HepG2 (cell line): ENCODE data around the gene AMIGO3. TPM values are rescaled to one million over a fixed set of nuclear protein-coding genes. Genes with fewer than 3 reads are reported as not detected.

Source experiments
- ATF7-NPFF ChIP-seq: sonication (generic); formaldehyde crosslinking; IDR thresholded peaks from 2 replicates; pipeline ENCODE4 v1.8.1; 2023; ENCODE audit warnings: mild to moderate bottlenecking, low read depth, missing genetic modification reagents, moderate library complexity
- ERF ChIP-seq: IDR thresholded peaks from 2 replicates; pipeline ENCODE4 v1.6.1; 2018; ENCODE audit warnings: missing biosample characterization, missing genetic modification reagents
- GPBP1L1 ChIP-seq: sonication (generic); formaldehyde crosslinking; IDR thresholded peaks from 2 replicates; pipeline ENCODE4 v1.5.0; 2020; ENCODE audit warnings: mild to moderate bottlenecking, missing genetic modification reagents
- RERE ChIP-seq: IDR thresholded peaks from 2 replicates; pipeline ENCODE4 v1.6.1; 2016; ENCODE audit warnings: low read depth, missing genetic modification reagents, missing compliant biosample characterization
- SIN3A ChIP-seq: IDR thresholded peaks from 2 replicates; pipeline ENCODE4 v1.6.1; 2011; ENCODE audit warnings: low read depth, mild to moderate bottlenecking, control low read depth, low read length, borderline replicate concordance
- SRY ChIP-seq: sonication (generic); formaldehyde crosslinking; IDR thresholded peaks from 2 replicates; pipeline ENCODE4 v1.8.0; 2022; ENCODE audit warnings: mild to moderate bottlenecking, missing genetic modification reagents
- TERF1 ChIP-seq: sonication (generic); formaldehyde crosslinking; IDR thresholded peaks from 2 replicates; pipeline ENCODE4 v1.8.0; 2022; ENCODE audit warnings: mild to moderate bottlenecking, missing genetic modification reagents, moderate library complexity
- ZC3H13 ChIP-seq: sonication (generic); formaldehyde crosslinking; IDR thresholded peaks from 2 replicates; pipeline ENCODE4 v1.8.1; 2023; ENCODE audit warnings: mild to moderate bottlenecking, missing genetic modification reagents, moderate library complexity
- ZNF484 ChIP-seq: sonication (generic); formaldehyde crosslinking; IDR thresholded peaks from 2 replicates; pipeline ENCODE4 v1.5.1; 2020; ENCODE audit warnings: mild to moderate bottlenecking, low read depth, missing genetic modification reagents, borderline replicate concordance
- ZNF496 ChIP-seq: sonication (generic); formaldehyde crosslinking; IDR thresholded peaks from 2 replicates; pipeline ENCODE4 v1.8.1; 2023; ENCODE audit warnings: mild to moderate bottlenecking, moderate library complexity, missing genetic modification reagents; ENCODE audit not compliant: insufficient replicate concordance
- ZNF616 ChIP-seq: sonication (generic); formaldehyde crosslinking; IDR thresholded peaks from 2 replicates; pipeline ENCODE4 v1.5.0; 2020; ENCODE audit warnings: low read depth, mild to moderate bottlenecking, missing genetic modification reagents
- ZNF691 ChIP-seq: sonication (generic); formaldehyde crosslinking; IDR thresholded peaks from 2 replicates; pipeline ENCODE4 v1.4.0; 2020; ENCODE audit warnings: missing genetic modification reagents, low read depth, mild to moderate bottlenecking, borderline replicate concordance
- ZNF768 ChIP-seq: sonication (generic); formaldehyde crosslinking; IDR thresholded peaks from 2 replicates; pipeline ENCODE4 v1.4.0; 2020; ENCODE audit warnings: missing genetic modification reagents
- ZSCAN30 ChIP-seq: sonication (generic); formaldehyde crosslinking; IDR thresholded peaks from 2 replicates; pipeline ENCODE4 v1.5.0; 2020; ENCODE audit warnings: mild to moderate bottlenecking, missing genetic modification reagents
- polyA plus RNA-seq, 8 experiments: library from polyadenylated mRNA; depleted of rRNA in 3 of 8; stranded (reverse) in 7 of 8; unstranded in 1 of 8; fragments of >200 nt; fragmentation: Illumina TruSeq in 4 of 8; extraction: Trizol in 4 of 8; gene quantifications; 2 replicates each; pipeline versions ENCODE4 v1.2.1 to v1.2.3, GENCODE V29; 2011 to 2016; ENCODE audit warnings: low read depth in 4 of 8, missing spikeins in 1 of 8, mixed read lengths in 1 of 8; ENCODE audit not compliant: insufficient read depth in 1 of 8
- total RNA-seq, 5 experiments: library from RNA; depleted of rRNA; stranded (reverse); fragments of >200 nt; fragmentation: Illumina TruSeq; extraction: Trizol; gene quantifications; 2 replicates each; pipeline ENCODE4 v1.2.3, GENCODE V29; 2016; ENCODE audit warnings: low read depth in 1 of 5

The AMIGO3 gene
- total and polyA plus RNA-seq, 2 of the 13 experiments (the other 11 are each of a cell fraction or from before 2014, with no cell fraction given), result 0.35 TPM; not detected in 1

- TF ChIP-seq RERE (CRISPR knock-in tag) (no peak), ATF7-NPFF (CRISPR knock-in tag) (no peak), ZNF691 (CRISPR knock-in tag) (no peak), GPBP1L1 (CRISPR knock-in tag) (no peak), ZNF484 (CRISPR knock-in tag) (no peak), ZSCAN30 (CRISPR knock-in tag) (no peak), ZNF616 (no peak), ZC3H13 (CRISPR knock-in tag) (no peak), ZNF768 (CRISPR knock-in tag) (0 out of 2 replicates have a peak, but pooled peaks have one; percentile 24), TERF1 (CRISPR knock-in tag) (no peak), ERF (no peak), SIN3A (no peak), ZNF496 (CRISPR knock-in tag) (no peak), SRY (CRISPR knock-in tag) (no peak)
These were observed 16.0 kb downstream of the AMIGO3 start (continued) for GRCh38 chr3:49703443-49703927.
